ENCODE data around the gene FBXW12. TPM values are rescaled to one million over a fixed set of nuclear protein-coding genes. Genes with fewer than 3 reads are reported as not detected.

Gene FBXW12
- total RNA-seq, 3 donors from 2014 or later, result not detected

DNA sequence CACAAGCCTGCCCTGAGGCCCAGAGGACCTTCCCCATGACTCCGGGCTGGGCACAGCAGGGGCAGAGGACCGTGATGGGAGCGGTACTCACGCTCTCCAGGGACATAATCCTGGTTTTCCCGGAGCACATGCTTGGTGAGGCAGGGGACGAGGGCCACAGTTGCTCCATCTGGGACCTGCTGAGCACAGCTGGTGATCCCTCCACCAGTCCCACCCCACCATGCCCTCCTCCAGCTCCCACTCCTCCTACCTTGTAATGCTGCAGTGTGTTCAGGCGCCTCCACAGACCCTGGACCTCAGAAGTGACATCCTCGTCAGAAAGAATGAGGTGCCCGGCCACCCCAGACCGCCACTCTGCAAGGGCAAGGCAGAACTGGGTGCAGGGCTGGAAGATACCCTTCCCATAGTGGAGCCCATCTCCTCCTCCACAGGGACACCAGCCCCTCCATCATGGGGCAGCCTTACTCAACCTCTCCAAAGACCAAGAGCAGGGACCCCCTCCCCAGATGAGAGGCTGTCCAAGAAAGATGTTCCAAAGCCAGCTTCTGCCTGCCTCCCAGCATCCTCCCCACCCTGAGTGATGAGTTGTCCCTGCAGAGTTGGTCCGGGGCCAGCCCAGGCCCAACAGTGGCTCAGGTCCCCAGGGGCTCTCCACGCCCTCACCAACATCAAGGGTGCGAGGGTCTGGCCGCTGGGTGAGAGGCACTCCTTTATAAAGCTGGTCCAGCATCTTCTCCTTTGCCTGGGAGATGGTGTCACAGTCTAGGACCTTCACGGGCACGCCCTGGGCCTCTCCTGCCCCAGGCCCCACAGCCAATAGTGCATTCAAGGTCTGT, 38.4 kb downstream of the FBXW12 start:
- H3K36me3 ChIP-seq (ENCODE audit: low read depth), result no peaks in the 10 kb centered on the region

DNA sequence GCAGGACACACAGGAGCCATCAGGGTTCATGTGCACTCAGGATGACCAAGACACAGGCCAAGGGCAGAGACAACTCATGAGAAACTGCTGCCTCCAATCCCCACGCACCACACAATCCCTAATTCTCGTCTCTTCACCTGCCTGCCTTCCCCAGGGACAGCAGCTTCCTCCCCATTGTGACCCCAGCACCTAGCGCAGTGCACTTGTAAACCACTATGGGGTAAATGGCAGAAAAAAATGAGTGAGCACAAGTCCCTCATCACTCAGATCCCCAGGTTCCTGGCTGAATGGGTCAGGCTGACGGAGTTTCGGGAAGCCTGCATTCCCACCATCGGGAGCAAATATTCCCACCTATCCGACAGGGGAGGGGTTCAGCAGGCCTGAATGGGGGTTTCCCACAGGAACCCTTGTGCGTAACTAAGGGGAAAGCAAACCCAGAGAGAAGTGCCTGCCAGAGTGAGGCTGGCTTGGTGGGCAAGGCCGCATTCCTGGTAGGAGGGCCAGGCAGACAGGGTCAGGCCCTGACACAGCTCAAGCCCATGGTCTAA, 39.1 kb downstream of the FBXW12 start:
- intact Hi-C loops (cut with DNase I, micrococcal nuclease), result no loop called here
- Histone ChIP-seq H3K36me3 (ENCODE audit: low read depth) (no peaks in the 10 kb centered on the region), H3K4me3 (no peak overlapping the region), H3K9me3 (no peaks in the 10 kb centered on the region), H3K4me1 (ENCODE audit: low read depth) (no peaks in the 10 kb centered on the region)
- TF ChIP-seq, protein P1, sequence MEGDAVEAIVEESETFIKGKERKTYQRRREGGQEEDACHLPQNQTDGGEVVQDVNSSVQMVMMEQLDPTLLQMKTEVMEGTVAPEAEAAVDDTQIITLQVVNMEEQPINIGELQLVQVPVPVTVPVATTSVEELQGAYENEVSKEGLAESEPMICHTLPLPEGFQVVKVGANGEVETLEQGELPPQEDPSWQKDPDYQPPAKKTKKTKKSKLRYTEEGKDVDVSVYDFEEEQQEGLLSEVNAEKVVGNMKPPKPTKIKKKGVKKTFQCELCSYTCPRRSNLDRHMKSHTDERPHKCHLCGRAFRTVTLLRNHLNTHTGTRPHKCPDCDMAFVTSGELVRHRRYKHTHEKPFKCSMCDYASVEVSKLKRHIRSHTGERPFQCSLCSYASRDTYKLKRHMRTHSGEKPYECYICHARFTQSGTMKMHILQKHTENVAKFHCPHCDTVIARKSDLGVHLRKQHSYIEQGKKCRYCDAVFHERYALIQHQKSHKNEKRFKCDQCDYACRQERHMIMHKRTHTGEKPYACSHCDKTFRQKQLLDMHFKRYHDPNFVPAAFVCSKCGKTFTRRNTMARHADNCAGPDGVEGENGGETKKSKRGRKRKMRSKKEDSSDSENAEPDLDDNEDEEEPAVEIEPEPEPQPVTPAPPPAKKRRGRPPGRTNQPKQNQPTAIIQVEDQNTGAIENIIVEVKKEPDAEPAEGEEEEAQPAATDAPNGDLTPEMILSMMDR (IDR thresholded peaks at IDR 0.05), result no peak
- ATAC-seq (no peak), DNase-seq (no peak)

More for the DNA sequence above, 38.4 kb downstream of the FBXW12 start:
- intact Hi-C loops (cut with DNase I, micrococcal nuclease), result no loop called here
- TF ChIP-seq, protein P1 (IDR thresholded peaks at IDR 0.05), result no peak
- H3K4me3 ChIP-seq, result no peak overlapping the region
- no peaks in the 10 kb centered on the region for H3K9me3 ChIP-seq
- DNase-seq (peak; percentile 1 to 31 (median 21)), ATAC-seq (no peak)
- H3K4me1 ChIP-seq (ENCODE audit: low read depth), result no peaks in the 10 kb centered on the region

DNA sequence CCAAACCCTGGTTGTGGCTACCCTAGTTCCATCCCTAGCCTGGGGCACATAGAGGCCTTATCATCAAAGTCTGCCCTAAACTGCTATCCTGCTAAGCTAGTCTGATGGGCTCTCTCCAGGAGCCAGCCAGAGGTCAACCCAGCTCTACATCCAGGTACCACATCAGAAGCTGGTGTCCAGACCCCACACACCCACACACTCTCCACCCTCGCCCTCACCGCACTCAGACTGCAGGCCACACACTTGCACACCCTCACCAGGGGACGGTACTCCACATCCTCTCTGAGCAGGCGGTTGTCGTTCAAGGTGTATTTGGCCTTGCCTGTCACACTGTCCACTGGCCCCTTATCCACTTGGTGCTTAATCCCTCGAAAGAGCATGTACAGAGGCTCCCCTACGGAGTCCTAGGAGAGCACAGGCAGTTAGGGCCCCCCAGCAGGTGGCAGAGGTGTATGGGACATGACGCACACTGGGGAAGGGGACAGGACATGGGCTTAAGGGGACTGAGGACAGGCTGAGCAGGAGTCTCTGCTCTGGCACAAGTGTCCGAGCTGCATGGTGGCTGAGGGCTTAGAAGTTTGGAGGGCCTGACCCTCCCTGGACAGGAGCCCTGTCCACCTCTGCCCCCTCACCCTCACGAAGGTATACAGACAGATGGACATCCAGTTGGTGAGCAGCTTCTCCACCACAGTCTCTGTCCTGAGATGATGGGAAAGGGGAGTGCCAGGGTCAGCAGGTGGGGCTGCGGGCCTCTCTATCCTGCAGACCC, 39.8 kb downstream of the FBXW12 start:
- DNase-seq (peak in 1 of 3 donors; percentile 14), ATAC-seq (no peak)
- Histone ChIP-seq H3K9me3 (no peaks in the 10 kb centered on the region), H3K4me1 (ENCODE audit: low read depth) (no peaks in the 10 kb centered on the region), H3K36me3 (ENCODE audit: low read depth) (no peaks in the 10 kb centered on the region), H3K4me3 (no peak overlapping the region)
- TF ChIP-seq, protein P1 (IDR thresholded peaks at IDR 0.05), result no peak
- intact Hi-C loops (cut with DNase I, micrococcal nuclease), result no loop called here

DNA sequence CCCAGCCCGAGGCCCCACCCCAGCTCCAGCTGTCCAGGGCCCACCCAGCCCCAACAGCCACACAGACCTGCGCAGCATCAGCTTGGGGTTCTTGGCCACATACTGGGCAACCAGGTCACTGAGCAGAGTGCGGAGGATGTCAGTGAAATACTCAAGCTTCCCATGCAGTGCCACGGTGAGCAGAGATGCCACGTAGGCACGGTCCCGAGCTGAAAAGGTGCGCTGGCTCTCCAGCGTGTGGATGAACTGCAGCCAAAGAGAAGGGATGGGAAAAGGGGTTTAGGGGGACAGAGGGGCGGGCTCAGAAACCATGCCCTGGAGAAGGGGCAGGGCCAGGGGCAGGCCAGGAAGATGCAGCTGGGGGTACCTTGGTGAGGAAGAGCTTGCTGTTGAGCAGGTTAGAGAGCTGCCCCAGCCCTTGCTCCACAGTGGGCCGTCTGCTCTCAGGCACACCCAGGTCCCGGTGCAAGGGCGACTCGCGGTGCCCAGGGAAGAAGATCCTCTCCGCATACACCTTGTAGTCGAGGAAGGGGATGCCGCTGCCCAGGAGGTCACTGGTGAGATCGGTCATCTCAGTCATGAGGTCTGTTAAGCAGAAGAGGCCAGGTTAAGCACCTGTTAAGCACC, 40.5 kb downstream of the FBXW12 start:
- TF ChIP-seq, protein P1 (IDR thresholded peaks at IDR 0.05), result no peak
- Histone ChIP-seq H3K9me3 (no peaks in the 10 kb centered on the region), H3K36me3 (ENCODE audit: low read depth) (no peaks in the 10 kb centered on the region), H3K4me3 (no peak overlapping the region), H3K4me1 (ENCODE audit: low read depth) (no peaks in the 10 kb centered on the region)
- intact Hi-C loops (cut with DNase I, micrococcal nuclease), result no loop called here
- DNase-seq (peak in 1 of 3 donors; percentile 19), ATAC-seq (no peak)

DNA sequence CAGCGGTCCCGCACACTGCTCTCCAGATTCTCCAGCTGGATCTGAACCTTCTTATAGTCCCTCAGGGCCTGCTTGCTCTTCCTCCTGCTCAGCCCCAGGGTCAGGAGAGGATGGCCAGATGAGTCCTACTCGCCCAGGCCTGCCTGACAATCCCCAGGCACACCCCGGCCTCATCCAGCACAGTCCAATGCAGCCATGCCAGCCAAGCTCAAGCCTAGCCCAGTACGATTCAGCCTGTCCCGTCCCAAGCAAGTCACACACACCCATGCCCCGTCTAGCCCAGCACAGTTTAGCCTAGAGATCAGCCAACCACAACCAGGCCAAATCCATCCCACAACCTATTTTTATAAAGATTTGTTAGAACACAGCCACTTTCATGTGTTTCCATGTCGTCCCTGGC, 41.1 kb downstream of the FBXW12 start:
- TF ChIP-seq, protein P1 (IDR thresholded peaks at IDR 0.05), result no peak
- DNase-seq (no peak), ATAC-seq (no peak)
- Histone ChIP-seq H3K4me3 (no peak overlapping the region), H3K4me1 (ENCODE audit: low read depth) (no peaks in the 10 kb centered on the region), H3K9me3 (no peaks in the 10 kb centered on the region), H3K36me3 (ENCODE audit: low read depth) (no peaks in the 10 kb centered on the region)
- intact Hi-C loops (cut with DNase I, micrococcal nuclease), result no loop called here
